Body of pancreas (tissue), 4 donors: ENCODE results near the gene CORIN.

Experiments
- POLR2A ChIP-seq, 3 donors: fragments of 450-650 bp; IDR thresholded peaks; one replicate each; pipeline ENCODE4 v1.6.1; 2016; ENCODE audit warnings: antibody characterized with exemption in 3 of 3, mild to moderate bottlenecking in 2 of 3
- TF ChIP-seq, protein P1 (sequence below), 7 experiments: fragments of 450-650 bp in 4 of 7; fragments of 200-600 bp in 3 of 7; sonication (generic) in 3 of 7; IDR thresholded peaks; one replicate each; pipeline ENCODE4 v1.5.1; 2016 to 2019; ENCODE audit warnings: antibody characterized with exemption in 7 of 7

GRCh38 chr4:47804598-47804997 lies 33.3 kb downstream of the CORIN start:
- TF ChIP-seq, protein P1, sequence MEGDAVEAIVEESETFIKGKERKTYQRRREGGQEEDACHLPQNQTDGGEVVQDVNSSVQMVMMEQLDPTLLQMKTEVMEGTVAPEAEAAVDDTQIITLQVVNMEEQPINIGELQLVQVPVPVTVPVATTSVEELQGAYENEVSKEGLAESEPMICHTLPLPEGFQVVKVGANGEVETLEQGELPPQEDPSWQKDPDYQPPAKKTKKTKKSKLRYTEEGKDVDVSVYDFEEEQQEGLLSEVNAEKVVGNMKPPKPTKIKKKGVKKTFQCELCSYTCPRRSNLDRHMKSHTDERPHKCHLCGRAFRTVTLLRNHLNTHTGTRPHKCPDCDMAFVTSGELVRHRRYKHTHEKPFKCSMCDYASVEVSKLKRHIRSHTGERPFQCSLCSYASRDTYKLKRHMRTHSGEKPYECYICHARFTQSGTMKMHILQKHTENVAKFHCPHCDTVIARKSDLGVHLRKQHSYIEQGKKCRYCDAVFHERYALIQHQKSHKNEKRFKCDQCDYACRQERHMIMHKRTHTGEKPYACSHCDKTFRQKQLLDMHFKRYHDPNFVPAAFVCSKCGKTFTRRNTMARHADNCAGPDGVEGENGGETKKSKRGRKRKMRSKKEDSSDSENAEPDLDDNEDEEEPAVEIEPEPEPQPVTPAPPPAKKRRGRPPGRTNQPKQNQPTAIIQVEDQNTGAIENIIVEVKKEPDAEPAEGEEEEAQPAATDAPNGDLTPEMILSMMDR (IDR thresholded peaks at IDR 0.05) = no peak
- TF ChIP-seq POLR2A (IDR thresholded peaks at IDR 0.05) = no peak
